IMR-90 (cell line): ENCODE results near the gene UBXN11. TPM values are rescaled to one million over a fixed set of nuclear protein-coding genes. Genes with fewer than 3 reads are reported as not detected.

ENCODE experiments used
- ATAC-seq: fragments of 200-7000 bp; cut with Tn5 transposase; 2 replicates; pipeline ENCODE4 v1.9.1; 2020; ENCODE audit warnings: low read depth, mild to moderate bottlenecking, moderate library complexity
- BruUV-seq: library from RNA; stranded (reverse); fragments of 400-500 nt; replicated peaks from 2 replicates; lab custom pipeline; 2021; lab: Mats Ljungman, UMichigan
- CTCF ChIA-PET: fragments of 300-600 bp; formaldehyde crosslinking; extraction: SDS; loops from one replicate; lab custom pipeline; 2021; ENCODE audit warnings: antibody characterized with exemption; lab: Yijun Ruan, JAX
- POLR2A ChIA-PET: fragments of 300-600 bp; sonication (Branson Sonifier 250); formaldehyde crosslinking; loops from one replicate; lab custom pipeline; 2022; ENCODE audit warnings: antibody characterized with exemption; ENCODE audit not compliant: unreplicated experiment; lab: Charles Lee
- DNase-seq: peaks from one replicate; pipeline ENCODE4 v3.0.0; 2013
- H2AFZ ChIP-seq: replicated peaks from 2 replicates; pipeline ENCODE3; 2013; ENCODE audit warnings: low read length, mild to moderate bottlenecking; ENCODE audit not compliant: poor library complexity
- H2AK5ac ChIP-seq: 2 replicates; pipeline ENCODE4 v1.6.1; 2013; ENCODE audit warnings: low read depth, low read length, inconsistent platforms
- H2AK9ac ChIP-seq: replicated peaks from 2 replicates; pipeline ENCODE3; 2013; ENCODE audit warnings: mild to moderate bottlenecking, low read depth, low read length, moderate library complexity; ENCODE audit not compliant: poor library complexity
- H2BK120ac ChIP-seq: 2 replicates; pipeline ENCODE4 v1.6.1; 2013; ENCODE audit warnings: low read depth, low read length, inconsistent platforms
- H2BK15ac ChIP-seq: 3 replicates; pipeline ENCODE4 v1.6.1; 2013; ENCODE audit warnings: low read depth, low read length, inconsistent platforms
- H2BK20ac ChIP-seq: 2 replicates; pipeline ENCODE4 v1.6.1; 2013; ENCODE audit warnings: low read depth, mild to moderate bottlenecking, inconsistent platforms, low read length, moderate library complexity
- H2BK5ac ChIP-seq: 2 replicates; pipeline ENCODE4 v1.6.1; 2013; ENCODE audit warnings: mild to moderate bottlenecking, low read depth, low read length, inconsistent platforms; ENCODE audit not compliant: poor library complexity, severe bottlenecking
- H3K14ac ChIP-seq: replicated peaks from 2 replicates; pipeline ENCODE4 v1.6.1; 2013; ENCODE audit warnings: low read depth, low read length, inconsistent platforms
- H3K18ac ChIP-seq: 2 replicates; pipeline ENCODE4 v1.6.1; 2013; ENCODE audit warnings: low read depth, low read length, control low read depth
- H3K23ac ChIP-seq: 2 replicates; pipeline ENCODE4 v1.6.1; 2013; ENCODE audit warnings: low read depth, low read length, inconsistent platforms
- H3K27ac ChIP-seq: 2 replicates; pipeline ENCODE4 v1.5.1; 2013; ENCODE audit warnings: mild to moderate bottlenecking, control low read depth, low read length; ENCODE audit not compliant: insufficient read depth
- H3K27me3 ChIP-seq: 2 replicates; pipeline ENCODE4 v1.6.1; 2013; ENCODE audit warnings: low read length; ENCODE audit not compliant: control insufficient read depth, insufficient read depth
- H3K36me3 ChIP-seq: 2 replicates; pipeline ENCODE4 v1.6.1; 2013; ENCODE audit warnings: low read length, mixed read lengths; ENCODE audit not compliant: control insufficient read depth, insufficient read depth
- H3K4ac ChIP-seq: 2 replicates; pipeline ENCODE4 v1.6.1; 2013; ENCODE audit warnings: low read depth, low read length, inconsistent platforms
- H3K4me1 ChIP-seq: 2 replicates; pipeline ENCODE4 v1.6.1; 2013; ENCODE audit warnings: low read length, mixed read lengths; ENCODE audit not compliant: control insufficient read depth, insufficient read depth
- H3K4me2 ChIP-seq: 2 replicates; pipeline ENCODE4 v1.6.1; 2013; ENCODE audit warnings: low read depth, mild to moderate bottlenecking, control low read depth, low read length, moderate library complexity
- H3K4me3 ChIP-seq: 2 replicates; pipeline ENCODE4 v1.5.1; 2013; ENCODE audit warnings: low read depth, mild to moderate bottlenecking, control low read depth, low read length, moderate library complexity; ENCODE audit not compliant: insufficient read depth
- H3K56ac ChIP-seq: 2 replicates; pipeline ENCODE4 v1.6.1; 2013; ENCODE audit warnings: low read length, inconsistent platforms; ENCODE audit not compliant: insufficient read depth; ENCODE audit errors: extremely low read depth
- H3K79me1 ChIP-seq, 2 experiments: 2 replicates each; pipeline ENCODE4 v1.6.1; 2013; ENCODE audit warnings: low read length in 2 of 2, inconsistent platforms in 1 of 2, low read depth in 1 of 2
- H3K9ac ChIP-seq: 2 replicates; pipeline ENCODE4 v1.6.1; 2013; ENCODE audit warnings: low read depth, low read length, control low read depth
- H3K9me1 ChIP-seq: 2 replicates; pipeline ENCODE4 v1.6.1; 2013; ENCODE audit warnings: low read length, inconsistent platforms; ENCODE audit not compliant: insufficient read depth
- H3K9me3 ChIP-seq: 2 replicates; pipeline ENCODE4 v1.6.1; 2013; ENCODE audit warnings: low read length; ENCODE audit not compliant: control insufficient read depth, insufficient read depth
- H4K20me1 ChIP-seq: 2 replicates; pipeline ENCODE4 v1.6.1; 2013; ENCODE audit warnings: low read length, inconsistent platforms; ENCODE audit not compliant: insufficient read depth
- H4K5ac ChIP-seq: 2 replicates; pipeline ENCODE4 v1.6.1; 2013; ENCODE audit warnings: mild to moderate bottlenecking, low read depth, low read length, control low read depth
- H4K8ac ChIP-seq, 2 experiments: 2 replicates each; pipeline ENCODE4 v1.6.1; 2013; ENCODE audit warnings: low read depth in 2 of 2, low read length in 2 of 2, control low read depth in 1 of 2, inconsistent platforms in 1 of 2
- H4K91ac ChIP-seq: 2 replicates; pipeline ENCODE4 v1.6.1; 2013; ENCODE audit warnings: low read depth, low read length, inconsistent platforms; ENCODE audit not compliant: insufficient read depth
- CHD1 ChIP-seq: IDR thresholded peaks from 2 replicates; pipeline ENCODE4 v1.6.1; 2012; ENCODE audit warnings: low read depth, low read length, improper control_type of control experiment
- POLR2A ChIP-seq: IDR thresholded peaks from 2 replicates; pipeline ENCODE4 v1.6.1; 2012; ENCODE audit warnings: mild to moderate bottlenecking, low read depth, low read length
- WGBS, 2 experiments: methylation state at CpG; one replicate each; pipeline versions ENCODE4 v1.1.5 to v1.1.7; 2013; ENCODE audit warnings: missing lambda C conversion rate in 2 of 2; ENCODE audit not compliant: insufficient read length in 1 of 2; ENCODE audit errors: extremely low coverage in 2 of 2; 5-methylcytosine and 5-hydroxymethylcytosine counted together
- dilution Hi-C: fragments of 300-500 bp; cut with HindIII; formaldehyde crosslinking; loops from one replicate; pipeline ENCODE4 v1.14.3; 2018; ENCODE audit warnings: low sequenced_read_pairs; ENCODE audit not compliant: unreplicated experiment
- in situ Hi-C: fragments of 300-500 bp; cut with MboI; formaldehyde crosslinking; loops from 3 replicates; pipeline ENCODE4 v1.14.3; 2019; ENCODE audit warnings: low sequenced_read_pairs, inconsistent platforms, mixed read lengths
- intact Hi-C: fragments of 100-400 bp; cut with micrococcal nuclease; formaldehyde crosslinking; loops from 2 replicates; pipeline ENCODE4 v1.10.0; 2022
- polyA plus RNA-seq, 3 experiments: library from polyadenylated mRNA; depleted of rRNA; stranded (reverse); fragments of >200 nt; gene quantifications; 2 replicates each; pipeline ENCODE4 v1.2.3, GENCODE V29; 2012; ENCODE audit warnings: low replicate concordance in 1 of 3
- total RNA-seq: library from RNA; depleted of rRNA; stranded (reverse); fragments of >200 nt; gene quantifications from 2 replicates; pipeline ENCODE4 v1.2.3, GENCODE V29; 2012

The UBXN11 gene
- total and polyA plus RNA-seq, 2 of the 4 experiments (the other 2 are of a cell fraction) = 5.2 to 17.0 TPM

DNA sequence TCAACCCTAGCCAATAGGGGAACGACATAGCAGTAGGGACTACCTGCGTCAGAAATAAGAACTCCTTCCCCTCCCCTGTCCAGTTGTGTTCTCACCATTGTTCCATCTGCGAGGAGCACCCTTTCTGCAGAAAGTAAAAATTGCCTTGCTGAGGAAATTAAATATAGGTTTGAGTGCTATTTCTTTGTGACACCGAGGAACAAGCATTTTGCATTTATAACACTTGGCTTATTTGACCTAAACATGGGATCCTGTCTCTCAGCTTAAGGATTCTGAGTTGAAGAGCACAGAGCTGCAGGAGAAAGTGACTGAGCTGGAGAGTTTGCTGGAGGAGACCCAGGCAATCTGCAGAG lies 37.3 kb downstream of the UBXN11 start:
- Histone ChIP-seq H2AK9ac (no peak overlapping the region), H3K27ac (no peak overlapping the region), H3K27me3 (no peaks in the 10 kb centered on the region), H2AK5ac (no peak overlapping the region), H3K18ac (no peak overlapping the region), H2AFZ (no peak overlapping the region), H3K79me1 (peaks cover 3 to 7% of the 10 kb centered on the region in 2 experiments; a peak in 1 of 4 replicates), H2BK15ac (no peak overlapping the region), H3K9me3 (peaks cover 5% of the 10 kb centered on the region), H3K14ac (no peak overlapping the region), H4K20me1 (no peaks in the 10 kb centered on the region), H3K4ac (no peak overlapping the region), H3K56ac (no peak overlapping the region), H4K91ac (no peak overlapping the region), H4K5ac (no peak overlapping the region), H3K4me2 (no peak overlapping the region), H3K9me1 (no peaks in the 10 kb centered on the region), H2BK20ac (no peak overlapping the region), H3K9ac (no peak overlapping the region), H3K36me3 (peaks cover 7% of the 10 kb centered on the region; the same call in 1 of the 2 replicates), H3K4me3 (no peak overlapping the region), H2BK5ac (no peak overlapping the region), H3K23ac (no peak overlapping the region), H3K4me1 (no peaks in the 10 kb centered on the region), H2BK120ac (no peak overlapping the region), H4K8ac (no peak overlapping the region)
- intact Hi-C loops (no loop called here), in situ Hi-C loops (no loop called here), dilution Hi-C loops (no loop called here)
- ChIA-PET POLR2A (no interaction called here), CTCF (no interaction called here)
- TF ChIP-seq CHD1 = no peak
- TF ChIP-seq POLR2A = no peak
- no peak for ATAC-seq
- no peak for DNase-seq
- BruUV-seq = no TSS peak
- no CpG with 5 or more reads among the region's 4 CpGs for WGBS, 2 experiments
